ENCODE results near the gene CNNM3.
A peak's percentile ranks its signal among the peaks of the same experiment; 100 is the strongest.
"Not testable (repeated sequence)": the region's sequence is repeated elsewhere in the genome, so short reads cannot be mapped to it uniquely, and the experiment has no call there.

The CNNM3 gene

DNA sequence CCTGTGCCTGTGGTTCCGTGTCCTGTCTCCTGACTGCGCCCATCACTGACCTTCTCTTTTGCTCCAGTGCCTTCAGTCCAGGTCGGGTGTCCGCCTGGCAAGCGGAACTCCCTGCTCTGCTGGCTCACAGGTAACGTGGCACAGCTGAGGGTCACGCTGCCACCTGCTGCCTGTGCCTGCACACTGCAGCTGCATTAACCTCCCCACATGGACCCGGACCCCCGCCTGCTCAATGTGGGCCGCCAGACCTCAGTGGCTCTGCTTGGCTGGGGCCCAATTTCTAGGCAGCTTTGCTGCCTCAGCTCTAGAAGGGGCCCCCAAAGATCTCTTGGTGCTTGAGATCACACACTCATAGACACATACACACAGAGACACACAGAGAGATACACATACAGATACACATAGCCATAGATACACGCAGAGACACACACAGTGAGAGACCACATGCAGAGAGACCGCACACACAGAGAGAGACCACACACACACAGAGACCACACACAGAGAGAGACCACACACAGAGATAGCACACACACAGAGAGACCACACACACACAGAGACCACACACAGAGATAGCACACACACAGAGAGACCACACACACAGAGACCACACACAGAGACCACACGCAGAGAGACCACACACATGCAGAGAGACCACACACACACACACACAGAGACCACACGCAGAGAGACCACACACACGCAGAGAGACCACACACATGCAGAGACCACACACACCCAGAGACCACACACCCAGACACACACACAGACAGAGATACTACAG lies 14.9 kb upstream of the CNNM3 start:
- no peaks in the 10 kb centered on the region for H3K27me3 ChIP-seq (ENCODE audit: insufficient read depth, low read length, poor library complexity)
- no peaks in the 10 kb centered on the region for H3K79me2 ChIP-seq (ENCODE audit: control insufficient read depth, insufficient read depth, low read length)
- no peak overlapping the region for H3K4me3 ChIP-seq (ENCODE audit: low read length)
- H3K9ac ChIP-seq (ENCODE audit: low read length): no peak overlapping the region
- H3K4me2 ChIP-seq (ENCODE audit: low read length): no peak overlapping the region
- H3K27ac ChIP-seq (ENCODE audit: low read depth, low read length): no peak overlapping the region
- no peak overlapping the region for H2AK5ac ChIP-seq (ENCODE audit: low read length)
- H3K4me1 ChIP-seq (ENCODE audit: control insufficient read depth, low read depth, low read length): no peaks in the 10 kb centered on the region
- H3K56ac ChIP-seq (ENCODE audit: low read length): no peak overlapping the region
- no peaks in the 10 kb centered on the region for H3K36me3 ChIP-seq (ENCODE audit: control insufficient read depth, insufficient read depth, low read length)
- no peak overlapping the region for H4K8ac ChIP-seq (ENCODE audit: low read depth, low read length)
- WGBS (ENCODE audit: extremely low coverage, insufficient coverage, low lambda C conversion rate): no CpG with 5 or more reads among the region's 15 CpGs
- H4K5ac ChIP-seq (ENCODE audit: low read length): no peak overlapping the region
- peak; percentile 70 for DNase-seq
- no peak overlapping the region for H3K23ac ChIP-seq (ENCODE audit: low read length)
- H2BK15ac ChIP-seq (replicated peaks; ENCODE audit: low read depth): no peak overlapping the region
- H2BK5ac ChIP-seq (ENCODE audit: low read length): no peak overlapping the region
- no peak overlapping the region for H3K4ac ChIP-seq (ENCODE audit: low read depth, low read length)
- H2BK120ac ChIP-seq (ENCODE audit: low read depth, low read length): no peak overlapping the region
- H3K18ac ChIP-seq (ENCODE audit: low read length): no peak overlapping the region
- no peaks in the 10 kb centered on the region for H3K79me1 ChIP-seq (ENCODE audit: low read length)

DNA sequence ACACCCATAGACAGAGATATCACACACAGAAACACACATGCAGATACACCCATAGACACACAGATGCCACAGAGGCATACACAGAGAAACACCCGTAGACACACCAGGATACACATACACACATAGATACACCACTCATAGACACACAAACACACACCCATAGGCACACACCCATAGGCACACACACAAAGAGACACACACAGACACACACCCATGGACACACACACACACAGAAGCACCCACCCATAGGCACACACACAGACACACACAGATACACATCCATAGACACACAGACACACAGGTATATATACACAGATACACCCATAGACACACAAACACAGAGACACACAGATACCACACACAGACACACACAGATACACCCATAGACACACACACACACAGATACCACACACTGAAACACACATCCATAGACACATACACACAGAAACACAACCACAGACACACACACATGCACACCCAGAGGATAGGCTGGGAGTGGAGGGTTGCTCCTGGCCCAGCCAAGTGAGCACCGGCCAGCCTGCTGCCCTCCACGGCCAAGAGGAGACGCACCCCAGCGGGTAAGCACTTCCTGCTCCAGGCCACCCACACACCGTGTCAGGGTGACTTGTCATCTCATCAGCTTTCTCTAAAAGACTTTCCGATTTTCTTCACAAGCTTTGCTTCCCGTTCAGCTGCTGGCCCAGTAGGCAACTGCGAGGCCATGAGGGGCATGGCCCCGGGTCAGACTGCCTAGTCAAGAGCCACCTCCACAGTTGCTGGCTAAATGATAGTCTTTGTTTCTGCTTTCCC lies 14.1 kb upstream of the CNNM3 start:
- H3K36me3 ChIP-seq (ENCODE audit: control insufficient read depth, insufficient read depth, low read length): no peaks in the 10 kb centered on the region
- H3K4me1 ChIP-seq (ENCODE audit: control insufficient read depth, low read depth, low read length): no peaks in the 10 kb centered on the region
- no peak overlapping the region for H3K18ac ChIP-seq (ENCODE audit: low read length)
- H2BK15ac ChIP-seq (replicated peaks; ENCODE audit: low read depth): no peak overlapping the region
- H3K56ac ChIP-seq (ENCODE audit: low read length): no peak overlapping the region
- H4K8ac ChIP-seq (ENCODE audit: low read depth, low read length): no peak overlapping the region
- H3K9ac ChIP-seq (ENCODE audit: low read length): no peak overlapping the region
- H2BK120ac ChIP-seq (ENCODE audit: low read depth, low read length): no peak overlapping the region
- no peak overlapping the region for H3K4ac ChIP-seq (ENCODE audit: low read depth, low read length)
- no peaks in the 10 kb centered on the region for H3K79me1 ChIP-seq (ENCODE audit: low read length)
- H3K27ac ChIP-seq (ENCODE audit: low read depth, low read length): no peak overlapping the region
- no peak overlapping the region for H2BK5ac ChIP-seq (ENCODE audit: low read length)
- H3K79me2 ChIP-seq (ENCODE audit: control insufficient read depth, insufficient read depth, low read length): no peaks in the 10 kb centered on the region
- H3K4me2 ChIP-seq (ENCODE audit: low read length): no peak overlapping the region
- H3K4me3 ChIP-seq (ENCODE audit: low read length): no peak overlapping the region
- no peak overlapping the region for H3K23ac ChIP-seq (ENCODE audit: low read length)
- no peak for DNase-seq
- H4K5ac ChIP-seq (ENCODE audit: low read length): no peak overlapping the region
- H2AK5ac ChIP-seq (ENCODE audit: low read length): no peak overlapping the region
- WGBS (ENCODE audit: extremely low coverage, insufficient coverage, low lambda C conversion rate): no CpG with 5 or more reads among the region's 10 CpGs
- no peaks in the 10 kb centered on the region for H3K27me3 ChIP-seq (ENCODE audit: insufficient read depth, low read length, poor library complexity)

DNA sequence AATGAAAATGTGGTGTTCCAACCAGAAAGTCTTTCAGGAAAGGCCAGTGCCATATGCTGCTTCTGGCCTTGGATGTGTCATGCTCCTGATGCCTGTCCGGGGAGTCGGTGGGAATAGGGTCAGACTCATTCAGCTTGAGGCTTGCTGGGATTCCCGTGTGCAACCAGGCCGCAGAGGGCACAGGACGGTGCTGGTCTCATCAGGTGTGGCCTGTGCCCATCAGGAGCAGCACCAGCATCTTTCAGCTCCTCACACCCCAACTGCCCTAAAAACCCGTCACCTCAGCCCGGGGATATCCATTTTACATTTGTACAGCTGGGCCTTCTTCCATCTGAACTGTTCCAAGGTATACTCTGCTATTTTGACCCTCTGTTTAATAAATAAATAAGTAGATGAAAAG lies 13.3 kb upstream of the CNNM3 start:
- H3K18ac ChIP-seq (ENCODE audit: low read length): no peak overlapping the region
- no peak overlapping the region for H3K4ac ChIP-seq (ENCODE audit: low read depth, low read length)
- no CpG with 5 or more reads among the region's 7 CpGs for WGBS (ENCODE audit: extremely low coverage, insufficient coverage, low lambda C conversion rate)
- no peak overlapping the region for H4K8ac ChIP-seq (ENCODE audit: low read depth, low read length)
- no peak overlapping the region for H4K5ac ChIP-seq (ENCODE audit: low read length)
- H3K9ac ChIP-seq (ENCODE audit: low read length): no peak overlapping the region
- H3K79me1 ChIP-seq (ENCODE audit: low read length): no peaks in the 10 kb centered on the region
- H3K4me2 ChIP-seq (ENCODE audit: low read length): no peak overlapping the region
- H2AK5ac ChIP-seq (ENCODE audit: low read length): no peak overlapping the region
- no peaks in the 10 kb centered on the region for H3K79me2 ChIP-seq (ENCODE audit: control insufficient read depth, insufficient read depth, low read length)
- H2BK15ac ChIP-seq (replicated peaks; ENCODE audit: low read depth): no peak overlapping the region
- H3K36me3 ChIP-seq (ENCODE audit: control insufficient read depth, insufficient read depth, low read length): no peaks in the 10 kb centered on the region
- H3K23ac ChIP-seq (ENCODE audit: low read length): no peak overlapping the region
- no peaks in the 10 kb centered on the region for H3K27me3 ChIP-seq (ENCODE audit: insufficient read depth, low read length, poor library complexity)
- no peak overlapping the region for H2BK120ac ChIP-seq (ENCODE audit: low read depth, low read length)
- no peak overlapping the region for H2BK5ac ChIP-seq (ENCODE audit: low read length)
- DNase-seq: no peak
- H3K4me1 ChIP-seq (ENCODE audit: control insufficient read depth, low read depth, low read length): no peaks in the 10 kb centered on the region
- no peak overlapping the region for H3K4me3 ChIP-seq (ENCODE audit: low read length)
- H3K27ac ChIP-seq (ENCODE audit: low read depth, low read length): no peak overlapping the region
- no peak overlapping the region for H3K56ac ChIP-seq (ENCODE audit: low read length)

DNA sequence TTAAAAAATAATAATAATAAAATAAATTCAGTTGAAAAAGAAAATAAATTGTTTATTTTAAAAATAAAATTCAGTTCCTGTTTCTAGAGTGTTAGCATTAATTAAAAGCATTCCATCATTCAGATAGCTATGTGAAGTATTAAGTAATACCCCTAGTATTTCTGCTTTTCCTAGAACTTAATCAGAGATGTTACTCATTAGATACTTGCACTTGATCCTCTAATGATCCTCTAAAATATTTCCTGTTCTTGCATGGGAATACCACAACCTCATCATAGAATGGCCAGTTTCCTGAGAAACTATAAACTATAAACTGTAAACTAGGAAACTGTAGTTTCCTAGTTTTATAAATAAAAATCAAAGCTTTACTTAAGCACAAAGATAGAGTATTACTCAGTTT lies 11.1 kb upstream of the CNNM3 start:
- Histone ChIP-seq H3K4ac (ENCODE audit: low read depth, low read length) (no peak overlapping the region), H3K36me3 (ENCODE audit: control insufficient read depth, insufficient read depth, low read length) (peaks cover 2% of the 10 kb centered on the region), H3K4me1 (ENCODE audit: control insufficient read depth, low read depth, low read length) (no peaks in the 10 kb centered on the region), H4K8ac (ENCODE audit: low read depth, low read length) (no peak overlapping the region), H3K56ac (ENCODE audit: low read length) (no peak overlapping the region), H3K9ac (ENCODE audit: low read length) (no peak overlapping the region), H3K23ac (ENCODE audit: low read length) (no peak overlapping the region), H3K27ac (ENCODE audit: low read depth, low read length) (no peak overlapping the region), H3K79me2 (ENCODE audit: control insufficient read depth, insufficient read depth, low read length) (no peaks in the 10 kb centered on the region), H3K4me3 (ENCODE audit: low read length) (no peak overlapping the region), H2BK15ac (replicated peaks; ENCODE audit: low read depth) (no peak overlapping the region), H3K27me3 (ENCODE audit: insufficient read depth, low read length, poor library complexity) (no peaks in the 10 kb centered on the region), H2BK120ac (ENCODE audit: low read depth, low read length) (no peak overlapping the region), H3K4me2 (ENCODE audit: low read length) (no peak overlapping the region), H3K79me1 (ENCODE audit: low read length) (no peaks in the 10 kb centered on the region), H2AK5ac (ENCODE audit: low read length) (no peak overlapping the region), H4K5ac (ENCODE audit: low read length) (no peak overlapping the region), H3K18ac (ENCODE audit: low read length) (no peak overlapping the region), H2BK5ac (ENCODE audit: low read length) (no peak overlapping the region)
- DNase-seq: no peak

DNA sequence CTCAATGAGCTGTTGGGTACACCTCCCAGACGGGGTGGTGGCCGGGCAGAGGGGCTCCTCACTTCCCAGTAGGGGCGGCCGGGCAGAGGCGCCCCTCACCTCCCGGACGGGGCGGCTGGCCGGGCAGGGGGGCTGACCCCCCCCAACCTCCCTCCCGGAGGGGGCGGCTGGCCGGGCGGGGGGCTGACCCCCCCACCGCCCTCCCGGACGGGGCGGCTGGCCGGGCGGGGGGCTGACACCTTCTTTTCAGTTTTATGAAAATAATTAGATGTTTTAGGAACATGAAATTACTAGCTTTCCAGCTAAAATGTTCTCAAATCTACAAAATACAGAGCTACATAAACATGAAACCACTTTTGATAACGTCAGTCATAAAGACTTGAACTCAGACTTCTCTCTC lies 10.1 kb upstream of the CNNM3 start:
- not testable (repeated sequence) for H3K9ac ChIP-seq (ENCODE audit: low read length); H3K36me3 ChIP-seq (ENCODE audit: control insufficient read depth, insufficient read depth, low read length); H2BK5ac ChIP-seq (ENCODE audit: low read length); H3K4ac ChIP-seq (ENCODE audit: low read depth, low read length); H3K79me2 ChIP-seq (ENCODE audit: control insufficient read depth, insufficient read depth, low read length); H2BK120ac ChIP-seq (ENCODE audit: low read depth, low read length); H4K5ac ChIP-seq (ENCODE audit: low read length); H3K27me3 ChIP-seq (ENCODE audit: insufficient read depth, low read length, poor library complexity); H2BK15ac ChIP-seq (replicated peaks; ENCODE audit: low read depth); H3K56ac ChIP-seq (ENCODE audit: low read length); H3K27ac ChIP-seq (ENCODE audit: low read depth, low read length); H3K4me3 ChIP-seq (ENCODE audit: low read length); H3K18ac ChIP-seq (ENCODE audit: low read length); H3K4me1 ChIP-seq (ENCODE audit: control insufficient read depth, low read depth, low read length); H2AK5ac ChIP-seq (ENCODE audit: low read length); H3K79me1 ChIP-seq (ENCODE audit: low read length); H4K8ac ChIP-seq (ENCODE audit: low read depth, low read length); H3K23ac ChIP-seq (ENCODE audit: low read length); H3K4me2 ChIP-seq (ENCODE audit: low read length); DNase-seq
- no CpG with 5 or more reads among the region's 20 CpGs for WGBS (ENCODE audit: extremely low coverage, insufficient coverage, low lambda C conversion rate)

All from mesendoderm (in vitro differentiated cells).